Psoas muscle (tissue), 8 donors: ENCODE measurements around the gene KAZN. TPM values are rescaled to one million over a fixed set of nuclear protein-coding genes. Genes with fewer than 3 reads are reported as not detected.

ENCODE experiments used
- ATAC-seq, 4 donors: fragments of 200-7000 bp; cut with Tn5 transposase; one replicate each; pipeline ENCODE4 v1.9.1; 2020; ENCODE audit warnings: moderate library complexity in 3 of 4, mild to moderate bottlenecking in 2 of 4
- DNase-seq, 2 donors: peaks; one replicate each; pipeline ENCODE4 v3.0.0-alpha.2; 2020
- H3K27ac ChIP-seq: fragments of 200-600 bp; one replicate; pipeline ENCODE4 v1.8.0; 2022
- H3K27me3 ChIP-seq, 3 donors: fragments of 200-600 bp in 1 of 3; one replicate each; pipeline versions ENCODE4 v1.6.1 to v1.8.0; 2013 to 2022; ENCODE audit warnings: low read length in 2 of 3, mild to moderate bottlenecking in 2 of 3, moderate library complexity in 1 of 3; ENCODE audit not compliant: insufficient read depth in 3 of 3
- H3K36me3 ChIP-seq, 2 donors: fragments of 200-600 bp in 1 of 2; one replicate each; pipeline versions ENCODE4 v1.6.1 to v1.8.0; 2013 to 2022; ENCODE audit warnings: low read depth in 1 of 2, mild to moderate bottlenecking in 1 of 2, moderate library complexity in 1 of 2; ENCODE audit not compliant: insufficient read depth in 1 of 2
- H3K4me1 ChIP-seq: fragments of 200-600 bp; one replicate; pipeline ENCODE4 v1.8.0; 2022
- H3K4me3 ChIP-seq: fragments of 200-600 bp; one replicate; pipeline ENCODE4 v1.8.0; 2022; ENCODE audit warnings: mild to moderate bottlenecking
- H3K9me3 ChIP-seq: fragments of 200-600 bp; one replicate; pipeline ENCODE4 v1.8.0; 2022
- CTCF ChIP-seq: fragments of 200-600 bp; IDR thresholded peaks from one replicate; pipeline ENCODE4 v1.8.0; 2022; ENCODE audit warnings: antibody characterized with exemption
- WGBS, 3 donors: extraction: QIAGEN DNeasy Blood & Tissue Kit; methylation state at CpG; one replicate each; pipeline versions ENCODE4 v1.1.6 to v1.1.7; 2013; 5-methylcytosine and 5-hydroxymethylcytosine counted together
- intact Hi-C, 2 donors: fragments of 100-400 bp; cut with DNase I; formaldehyde crosslinking; loops; one replicate each; pipeline versions ENCODE4 v1.11.0 to v1.14.2; 2022
- polyA plus RNA-seq, 3 donors: library from polyadenylated mRNA; stranded (reverse); fragments of 200-250 nt; gene quantifications; one replicate each; pipeline ENCODE4 v1.2.3, GENCODE V29; 2013
- total RNA-seq, 4 donors: library from RNA; stranded (reverse); fragmentation: NEBNext Ultra II Directional in 2 of 4; extraction: Animal tissue kit (Norgen Biotek cat#: 25700) in 2 of 4; gene quantifications; one replicate each; pipeline versions ENCODE4 v1.2.1 to v1.2.4, GENCODE V29; 2021 to 2023
- donor health status: healthy with polysubstance abuse.
- donor health status: DM: no; HTN: no; CAD: no; lungs with moderate emphysema.
- donor health status: Bipolar disorder and iron deficiency.
- donor health status: healthy.
- donor health status: DM: yes; HTN: yes; CAD: no.
- donor health status: DM: no; HTN: no; CAD: no.
- donor health status: DM: no; HTN: no; CAD: no.
- donor health status: DM: yes; HTN: yes; CAD: no.

The KAZN gene
- total and polyA plus RNA-seq, 7 donors: 0.23 to 2.3 (median 0.97) TPM

- WGBS, 3 donors: 73 to 79% (median 74%) methylated on average over 11 of the region's 11 CpGs
- DNase-seq: no peak
- H3K27ac ChIP-seq: no peak overlapping the region
- H3K27me3 ChIP-seq: peaks cover 0 to 3% (median 0%) of the 10 kb centered on the region in 3 donors
- intact Hi-C loops: no loop called here
- H3K4me3 ChIP-seq: no peak overlapping the region
- no peaks in the 10 kb centered on the region for H3K36me3 ChIP-seq
- H3K9me3 ChIP-seq: no peaks in the 10 kb centered on the region
- TF ChIP-seq CTCF: no peak
- no peaks in the 10 kb centered on the region for H3K4me1 ChIP-seq
- no peak for ATAC-seq
Measured at GRCh38 chr1:14616632-14617396, 18.3 kb downstream of the KAZN start.

DNA sequence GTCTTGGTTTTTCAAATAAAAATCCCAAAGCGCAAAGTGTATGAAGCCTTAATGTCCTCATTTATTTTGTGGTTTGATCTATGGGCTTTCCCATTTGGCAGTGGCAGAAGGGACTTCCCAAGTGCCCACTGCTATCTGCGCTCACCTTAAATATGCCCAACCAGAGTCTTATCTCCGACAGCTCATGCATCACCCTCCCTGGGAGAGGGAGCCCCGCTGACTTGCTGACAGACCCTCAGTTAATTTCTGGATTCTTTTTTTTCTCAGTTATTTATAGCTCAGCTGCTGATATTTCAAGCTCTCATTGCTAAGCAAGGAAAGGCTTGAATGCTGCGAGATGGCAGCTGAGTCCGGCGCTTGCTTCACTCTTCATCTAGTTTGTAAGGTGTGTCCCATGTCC lies 19.3 kb downstream of the KAZN start:
- DNase-seq (no peak), ATAC-seq (no peak)
- H3K27ac ChIP-seq: no peak overlapping the region
- intact Hi-C loops: no loop called here
- no peak overlapping the region for H3K4me3 ChIP-seq
- 90 to 94% (median 92%) methylated on average over 7 of the region's 7 CpGs for WGBS, 3 donors
- peaks cover 0 to 3% (median 0%) of the 10 kb centered on the region in 3 donors for H3K27me3 ChIP-seq
- no peak for TF ChIP-seq CTCF
- H3K36me3 ChIP-seq: no peaks in the 10 kb centered on the region
- no peaks in the 10 kb centered on the region for H3K4me1 ChIP-seq
- no peaks in the 10 kb centered on the region for H3K9me3 ChIP-seq

GRCh38 chr1:14620941-14621340 lies 22.5 kb downstream of the KAZN start:
- TF ChIP-seq CTCF: no peak
- H3K36me3 ChIP-seq: no peaks in the 10 kb centered on the region
- DNase-seq: no peak
- no peaks in the 10 kb centered on the region for H3K4me1 ChIP-seq
- ATAC-seq: no peak
- intact Hi-C loops: loop anchor here in 1 of 2 donors (5.0 kb wide), 1 partner anchor 829 kb away; no protein-coding TSS in a partner anchor
- no peak overlapping the region for H3K4me3 ChIP-seq
- no peak overlapping the region for H3K27ac ChIP-seq
- H3K9me3 ChIP-seq: no peaks in the 10 kb centered on the region
- peaks cover 0 to 3% (median 3%) of the 10 kb centered on the region in 3 donors for H3K27me3 ChIP-seq

DNA sequence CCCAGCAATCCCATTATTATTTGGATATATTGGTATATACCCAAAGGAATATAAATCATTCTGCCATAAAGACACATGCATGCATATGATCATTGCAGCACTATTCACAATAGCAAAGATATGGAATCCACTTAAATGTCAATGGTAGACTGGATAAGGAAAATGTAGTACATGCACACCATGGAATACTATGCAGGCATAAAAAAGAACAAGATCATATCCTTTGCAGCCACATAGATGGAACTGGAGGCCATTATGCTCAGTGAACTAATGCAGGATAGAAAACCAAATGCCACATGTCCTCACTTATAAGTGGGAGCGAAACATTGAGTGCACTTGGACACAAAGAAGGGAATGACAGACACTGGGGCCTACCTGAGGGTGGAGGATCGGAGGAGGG lies 24.6 kb downstream of the KAZN start:
- 95 to 100% (median 95%) methylated on average over 2 of the region's 2 CpGs for WGBS, 3 donors
- Histone ChIP-seq H3K36me3 (no peaks in the 10 kb centered on the region), H3K27ac (no peak overlapping the region), H3K27me3 (peaks cover 0 to 3% (median 0%) of the 10 kb centered on the region in 3 donors), H3K4me1 (no peaks in the 10 kb centered on the region), H3K4me3 (no peak overlapping the region), H3K9me3 (no peaks in the 10 kb centered on the region)
- ATAC-seq: no peak
- intact Hi-C loops: loop anchor here in 1 of 2 donors (5.0 kb wide), 1 partner anchor 831 kb away; no protein-coding TSS in a partner anchor
- no peak for DNase-seq
- no peak for TF ChIP-seq CTCF
